Activated naive CD4-positive, alpha-beta T cell treated with anti-CD3 and anti-CD28 coated beads, Interleukin-2, amount 10 ng/mL, durations not matched to agents 7 days and 5 days (primary cell): ENCODE data around the gene RTCB.
A peak's percentile ranks its signal among the peaks of the same experiment; 100 is the strongest.

Source experiments
- CTCF ChIA-PET: fragments of 350-600 bp; sonication (Branson Sonifier 250); formaldehyde crosslinking; loops from one replicate; lab custom pipeline; 2021; ENCODE audit warnings: antibody characterized with exemption; lab: Charles Lee
- DNase-seq: peaks from one replicate; pipeline ENCODE4 v3.0.0-alpha.2; 2020
- H3K27ac Mint-ChIP-seq: one replicate; pipeline ENCODE4 v1.8.0; 2021; ENCODE audit warnings: mild to moderate bottlenecking, moderate library complexity, mixed read lengths
- H3K27me3 Mint-ChIP-seq: one replicate; pipeline ENCODE4 v1.8.0; 2021; ENCODE audit warnings: mild to moderate bottlenecking, mixed read lengths
- H3K36me3 Mint-ChIP-seq: one replicate; pipeline ENCODE4 v1.8.0; 2021; ENCODE audit warnings: mixed read lengths
- H3K4me1 Mint-ChIP-seq: one replicate; pipeline ENCODE4 v1.8.0; 2021; ENCODE audit warnings: mixed read lengths
- H3K4me3 Mint-ChIP-seq: one replicate; pipeline ENCODE4 v1.8.0; 2021; ENCODE audit warnings: mild to moderate bottlenecking, moderate library complexity, mixed read lengths
- H3K9me3 Mint-ChIP-seq: one replicate; pipeline ENCODE4 v1.8.0; 2021; ENCODE audit warnings: mixed read lengths

RTCB gene

DNA sequence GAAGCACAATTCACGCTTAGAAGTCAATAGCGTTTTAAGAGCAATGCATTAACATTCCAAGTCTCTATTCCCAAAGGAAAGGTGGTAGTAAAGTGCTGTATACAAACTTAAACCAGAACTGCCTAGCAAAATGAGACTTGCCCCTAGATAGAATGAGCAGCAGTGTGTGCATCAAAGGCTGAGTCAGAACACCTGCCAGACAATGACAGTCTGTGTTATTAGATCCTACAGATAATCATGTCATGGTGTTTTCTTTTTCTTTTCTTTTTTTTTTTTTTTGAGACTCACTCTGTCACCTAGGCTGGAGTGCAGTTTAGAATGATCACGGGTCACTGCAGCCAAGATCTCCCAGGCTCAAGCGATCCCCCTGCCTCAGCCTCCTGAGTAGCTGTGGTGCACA is 1.6 kb downstream of the RTCB start:
- Mint-ChIP-seq H3K27me3 (peaks cover 13% of the 10 kb centered on the region), H3K4me3 (peak overlapping the region; percentile 96), H3K27ac (no peak overlapping the region), H3K9me3 (no peaks in the 10 kb centered on the region), H3K4me1 (peaks cover 55% of the 10 kb centered on the region), H3K36me3 (peaks cover 38% of the 10 kb centered on the region)
- DNase-seq: no peak
- CTCF ChIA-PET: interaction anchor here (0.7 kb wide), 1 partner anchor 666 kb away, joined by 3 read pairs; no protein-coding TSS in a partner anchor

DNA sequence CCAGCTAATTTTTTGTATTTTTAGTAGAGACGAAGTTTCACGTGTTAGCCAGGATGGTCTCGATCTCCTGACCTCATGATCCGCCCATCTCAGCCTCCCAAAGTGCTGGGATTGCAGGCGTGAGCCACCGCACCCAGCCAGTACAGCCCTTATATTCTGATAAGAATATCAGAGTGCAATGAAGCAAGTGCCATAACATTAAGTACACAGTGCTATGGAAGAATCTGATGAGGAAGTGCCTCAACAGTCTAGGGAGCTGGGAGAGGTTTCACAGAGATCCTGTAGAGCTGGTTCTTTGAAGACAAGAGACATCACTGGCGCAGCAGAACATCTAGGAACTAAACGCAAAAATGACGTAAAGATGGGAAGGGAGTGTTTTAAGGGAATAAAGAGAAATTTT is 2.1 kb downstream of the RTCB start:
- H3K36me3 Mint-ChIP-seq: peaks cover 42% of the 10 kb centered on the region
- H3K4me1 Mint-ChIP-seq: peaks cover 55% of the 10 kb centered on the region
- peak overlapping the region; percentile 96 for H3K4me3 Mint-ChIP-seq
- no peak overlapping the region for H3K27ac Mint-ChIP-seq
- DNase-seq: no peak
- CTCF ChIA-PET: interaction anchor here (0.6 to 1.1 kb wide), 2 partner anchors 63 to 68 kb away, joined by 3 to 5 read pairs; no protein-coding TSS in a partner anchor
- H3K9me3 Mint-ChIP-seq: no peaks in the 10 kb centered on the region
- peaks cover 8% of the 10 kb centered on the region for H3K27me3 Mint-ChIP-seq

DNA sequence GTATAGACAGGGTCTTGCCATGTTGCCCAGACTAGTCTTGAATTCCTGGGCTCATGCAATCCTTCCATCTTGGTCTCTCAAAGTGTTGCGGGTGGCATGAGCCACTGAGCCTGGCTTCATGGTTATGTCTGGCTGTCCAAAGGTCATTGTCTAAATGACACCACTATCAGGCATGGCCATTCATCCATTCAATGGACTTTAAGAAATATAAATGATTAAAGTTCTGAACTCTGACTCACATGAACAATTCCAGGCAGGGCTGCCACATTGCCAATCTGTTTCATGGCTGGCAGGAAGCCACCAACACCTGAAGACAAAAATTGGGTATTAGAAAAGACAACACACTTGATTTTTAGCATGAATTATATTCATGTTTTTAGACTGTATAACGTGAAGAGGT is 4.1 kb downstream of the RTCB start:
- Mint-ChIP-seq H3K27me3 (peaks cover 4% of the 10 kb centered on the region), H3K36me3 (peaks cover 47% of the 10 kb centered on the region), H3K4me1 (peaks cover 52% of the 10 kb centered on the region), H3K4me3 (no peak overlapping the region), H3K27ac (no peak overlapping the region), H3K9me3 (no peaks in the 10 kb centered on the region)
- CTCF ChIA-PET: no interaction called here
- DNase-seq: no peak

GRCh38 chr22:32407312-32407711 is 4.7 kb downstream of the RTCB start:
- Mint-ChIP-seq H3K4me1 (peaks cover 46% of the 10 kb centered on the region), H3K27ac (peak overlapping the region; percentile 6), H3K36me3 (peaks cover 47% of the 10 kb centered on the region), H3K4me3 (no peak overlapping the region), H3K9me3 (no peaks in the 10 kb centered on the region), H3K27me3 (peaks cover 4% of the 10 kb centered on the region)
- DNase-seq: no peak
- CTCF ChIA-PET: no interaction called here

DNA sequence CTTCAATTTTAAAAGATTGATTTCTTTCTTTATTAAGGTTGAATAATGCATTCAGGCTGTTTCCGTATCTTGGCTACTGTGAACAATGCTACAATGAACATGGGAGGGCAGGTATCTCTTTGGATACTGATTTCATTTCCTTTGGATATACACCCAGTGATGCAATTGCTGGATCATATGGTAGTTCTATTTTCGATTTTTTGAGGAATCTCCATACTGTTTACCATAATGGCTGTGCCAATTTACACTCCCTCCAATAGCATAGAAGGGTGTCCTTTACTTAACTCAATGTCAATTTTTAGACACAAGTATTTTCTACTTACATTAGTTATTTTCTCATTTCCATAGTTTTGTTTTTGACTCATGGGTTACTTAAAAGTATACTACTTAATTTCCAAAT is 8.0 kb downstream of the RTCB start:
- no peak overlapping the region for H3K4me3 Mint-ChIP-seq
- no peak for DNase-seq
- H3K9me3 Mint-ChIP-seq: no peaks in the 10 kb centered on the region
- H3K27me3 Mint-ChIP-seq: no peaks in the 10 kb centered on the region
- peaks cover 19% of the 10 kb centered on the region for H3K4me1 Mint-ChIP-seq
- no peak overlapping the region for H3K27ac Mint-ChIP-seq
- H3K36me3 Mint-ChIP-seq: peaks cover 57% of the 10 kb centered on the region
- CTCF ChIA-PET: no interaction called here

DNA sequence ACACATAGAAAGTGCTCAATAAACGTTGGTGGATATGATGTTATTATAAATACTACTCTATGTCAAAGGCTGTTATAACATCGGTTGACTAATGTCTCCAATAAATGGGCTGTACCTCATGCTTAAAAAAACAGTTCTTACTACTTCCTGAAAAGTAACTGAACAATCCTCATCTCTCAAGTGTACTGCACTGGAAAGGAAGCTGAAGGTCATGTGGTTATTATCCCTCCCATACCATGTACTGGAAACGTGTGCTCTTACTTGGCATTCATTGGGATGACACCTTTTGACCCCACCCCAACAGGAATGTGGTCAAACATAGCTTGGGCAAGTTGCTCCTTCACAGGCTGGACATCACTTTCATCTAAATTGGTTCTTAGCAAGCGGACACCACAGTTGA is 10.6 kb downstream of the RTCB start:
- Mint-ChIP-seq H3K4me3 (no peak overlapping the region), H3K27me3 (no peaks in the 10 kb centered on the region), H3K9me3 (no peaks in the 10 kb centered on the region), H3K27ac (no peak overlapping the region), H3K36me3 (peaks cover 44% of the 10 kb centered on the region), H3K4me1 (no peaks in the 10 kb centered on the region)
- DNase-seq: no peak
- CTCF ChIA-PET: interaction anchor here (0.6 to 0.7 kb wide), 2 partner anchors 9 to 51 kb away, joined by 3 read pairs; no protein-coding TSS in a partner anchor

DNA sequence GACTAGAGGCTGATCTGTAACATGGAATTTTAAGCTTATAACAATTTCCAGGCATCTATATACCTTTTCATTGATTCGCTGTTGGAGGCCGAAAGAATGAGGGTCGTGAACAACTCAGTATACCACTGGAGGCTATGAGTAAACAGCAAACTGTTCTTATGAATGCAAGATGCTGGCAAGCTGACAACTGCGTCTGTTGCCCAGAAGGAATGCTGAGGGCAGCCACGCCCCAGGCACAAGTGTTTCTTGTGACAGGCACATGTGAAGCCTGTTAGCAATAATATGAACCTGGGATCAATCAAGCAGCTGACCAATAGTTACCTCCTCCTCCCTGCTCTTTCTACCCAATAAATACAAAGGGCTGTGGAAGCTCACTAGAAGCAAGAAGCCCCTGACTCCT is 15.3 kb downstream of the RTCB start:
- DNase-seq: no peak
- H3K27me3 Mint-ChIP-seq: no peaks in the 10 kb centered on the region
- no peak overlapping the region for H3K4me3 Mint-ChIP-seq
- CTCF ChIA-PET: no interaction called here
- no peaks in the 10 kb centered on the region for H3K9me3 Mint-ChIP-seq
- H3K36me3 Mint-ChIP-seq: peaks cover 59% of the 10 kb centered on the region
- H3K4me1 Mint-ChIP-seq: peaks cover 7% of the 10 kb centered on the region
- H3K27ac Mint-ChIP-seq: no peak overlapping the region

DNA sequence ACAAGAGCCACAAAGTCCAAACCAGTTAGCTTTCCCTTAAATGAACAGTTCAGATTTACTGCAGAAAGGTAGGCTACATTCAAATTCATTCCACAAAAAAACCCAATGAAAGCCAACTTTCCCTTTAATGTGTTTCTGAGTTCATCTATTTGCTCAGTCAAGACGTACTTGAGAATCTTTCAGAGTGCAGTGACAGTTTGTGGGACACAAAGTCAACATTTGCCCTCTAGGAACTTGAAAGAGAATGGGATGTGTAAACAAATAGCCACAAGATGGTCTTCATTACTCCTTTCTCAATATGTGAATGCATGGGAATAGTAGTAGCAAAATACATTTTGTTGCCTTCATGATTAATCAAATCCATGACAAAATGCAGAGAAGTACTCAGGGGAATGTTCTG is 15.8 kb downstream of the RTCB start:
- no peak for DNase-seq
- no peak overlapping the region for H3K4me3 Mint-ChIP-seq
- CTCF ChIA-PET: no interaction called here
- peaks cover 7% of the 10 kb centered on the region for H3K4me1 Mint-ChIP-seq
- peaks cover 55% of the 10 kb centered on the region for H3K36me3 Mint-ChIP-seq
- H3K27ac Mint-ChIP-seq: no peak overlapping the region
- no peaks in the 10 kb centered on the region for H3K9me3 Mint-ChIP-seq
- no peaks in the 10 kb centered on the region for H3K27me3 Mint-ChIP-seq

DNA sequence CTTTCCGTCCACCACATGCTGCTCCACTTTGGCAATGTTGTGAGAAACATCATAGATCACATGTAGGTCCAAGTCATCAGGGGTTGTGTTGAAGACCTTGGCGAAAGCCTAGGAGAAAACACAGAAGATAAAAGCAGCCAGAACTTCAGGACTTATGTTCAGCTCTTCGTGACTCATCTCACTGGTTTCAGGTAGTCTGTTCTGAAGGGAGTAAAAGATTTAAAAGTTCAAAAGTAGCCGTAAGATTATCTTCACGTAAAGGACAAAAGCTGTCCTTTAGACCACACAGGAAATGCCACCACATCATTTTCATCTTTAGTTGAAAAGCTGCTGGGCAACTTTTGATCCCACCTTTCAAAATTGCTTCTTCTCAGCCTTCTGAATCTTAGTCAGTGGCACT is 16.9 kb downstream of the RTCB start:
- peaks cover 7% of the 10 kb centered on the region for H3K4me1 Mint-ChIP-seq
- H3K27me3 Mint-ChIP-seq: no peaks in the 10 kb centered on the region
- no peaks in the 10 kb centered on the region for H3K9me3 Mint-ChIP-seq
- no peak for DNase-seq
- H3K27ac Mint-ChIP-seq: no peak overlapping the region
- CTCF ChIA-PET: interaction anchor here (0.6 to 1.3 kb wide), 2 partner anchors 14 to 37 kb away, joined by 3 read pairs; no protein-coding TSS in a partner anchor
- H3K4me3 Mint-ChIP-seq: no peak overlapping the region
- H3K36me3 Mint-ChIP-seq: peaks cover 50% of the 10 kb centered on the region

- CTCF ChIA-PET: interaction anchor here (0.7 to 2.9 kb wide), 2 partner anchors 22 to 410 kb away, joined by 3 to 11 read pairs; partner anchors contain the start of gene RTCB
- Mint-ChIP-seq H3K27ac (no peak overlapping the region), H3K4me3 (no peak overlapping the region), H3K36me3 (peaks cover 41% of the 10 kb centered on the region), H3K27me3 (no peaks in the 10 kb centered on the region), H3K9me3 (no peaks in the 10 kb centered on the region), H3K4me1 (no peaks in the 10 kb centered on the region)
- peak; percentile 50 for DNase-seq
These were observed 22.4 kb downstream of the RTCB start for GRCh38 chr22:32389685-32390084.

GRCh38 chr22:32385681-32386080 is 26.4 kb downstream of the RTCB start:
- Mint-ChIP-seq H3K27ac (no peak overlapping the region), H3K9me3 (no peaks in the 10 kb centered on the region), H3K4me3 (no peak overlapping the region), H3K4me1 (no peaks in the 10 kb centered on the region), H3K36me3 (peaks cover 19% of the 10 kb centered on the region), H3K27me3 (no peaks in the 10 kb centered on the region)
- CTCF ChIA-PET: no interaction called here
- no peak for DNase-seq

- Mint-ChIP-seq H3K36me3 (no peaks in the 10 kb centered on the region), H3K27me3 (peaks cover 3% of the 10 kb centered on the region), H3K4me3 (no peak overlapping the region), H3K9me3 (no peaks in the 10 kb centered on the region), H3K4me1 (no peaks in the 10 kb centered on the region), H3K27ac (no peak overlapping the region)
- no peak for DNase-seq
- CTCF ChIA-PET: no interaction called here
These were observed 31.1 kb downstream of the RTCB start for GRCh38 chr22:32380991-32381390.

DNA sequence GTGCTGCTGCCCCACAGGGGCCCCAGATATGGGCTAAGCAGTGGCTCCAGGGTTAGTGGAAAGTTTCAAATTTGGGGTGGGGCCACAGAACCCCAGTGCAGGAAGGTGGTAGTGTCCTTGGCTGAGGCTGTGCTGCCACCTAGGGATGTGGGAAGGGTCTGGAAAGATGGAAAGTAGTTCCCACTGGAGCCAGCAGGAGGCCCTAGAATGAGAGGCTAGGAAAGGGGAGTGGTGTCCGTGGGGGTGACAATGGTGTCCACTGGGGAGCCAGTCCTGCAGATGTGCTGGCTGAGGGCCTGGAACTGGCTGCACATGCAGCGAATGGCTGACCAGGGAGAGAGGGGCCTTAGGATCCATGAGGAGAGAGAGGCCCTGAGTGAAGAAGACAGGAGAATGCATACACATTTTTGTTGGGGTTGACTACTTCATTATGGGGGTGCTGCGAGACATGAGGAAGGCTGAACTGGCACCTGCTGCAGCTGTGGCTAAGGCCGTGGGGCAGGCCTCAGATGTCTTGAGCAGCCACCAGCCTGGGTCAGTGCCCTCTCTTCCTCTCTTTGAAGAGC is 33.3 kb downstream of the RTCB start:
- no peak overlapping the region for H3K27ac Mint-ChIP-seq
- CTCF ChIA-PET: interaction anchor here (1.0 to 1.5 kb wide), 2 partner anchors 11 to 401 kb away, joined by 4 to 5 read pairs; no protein-coding TSS in a partner anchor
- H3K4me1 Mint-ChIP-seq: no peaks in the 10 kb centered on the region
- no peaks in the 10 kb centered on the region for H3K36me3 Mint-ChIP-seq
- peak; percentile 30 for DNase-seq
- H3K4me3 Mint-ChIP-seq: no peak overlapping the region
- H3K9me3 Mint-ChIP-seq: no peaks in the 10 kb centered on the region
- peaks cover 3% of the 10 kb centered on the region for H3K27me3 Mint-ChIP-seq

- no peaks in the 10 kb centered on the region for H3K36me3 Mint-ChIP-seq
- no peak overlapping the region for H3K4me3 Mint-ChIP-seq
- H3K27ac Mint-ChIP-seq: no peak overlapping the region
- H3K4me1 Mint-ChIP-seq: no peaks in the 10 kb centered on the region
- H3K9me3 Mint-ChIP-seq: no peaks in the 10 kb centered on the region
- peaks cover 3% of the 10 kb centered on the region for H3K27me3 Mint-ChIP-seq
- CTCF ChIA-PET: no interaction called here
- no peak for DNase-seq
These were observed 35.4 kb downstream of the RTCB start for GRCh38 chr22:32376681-32377080.

DNA sequence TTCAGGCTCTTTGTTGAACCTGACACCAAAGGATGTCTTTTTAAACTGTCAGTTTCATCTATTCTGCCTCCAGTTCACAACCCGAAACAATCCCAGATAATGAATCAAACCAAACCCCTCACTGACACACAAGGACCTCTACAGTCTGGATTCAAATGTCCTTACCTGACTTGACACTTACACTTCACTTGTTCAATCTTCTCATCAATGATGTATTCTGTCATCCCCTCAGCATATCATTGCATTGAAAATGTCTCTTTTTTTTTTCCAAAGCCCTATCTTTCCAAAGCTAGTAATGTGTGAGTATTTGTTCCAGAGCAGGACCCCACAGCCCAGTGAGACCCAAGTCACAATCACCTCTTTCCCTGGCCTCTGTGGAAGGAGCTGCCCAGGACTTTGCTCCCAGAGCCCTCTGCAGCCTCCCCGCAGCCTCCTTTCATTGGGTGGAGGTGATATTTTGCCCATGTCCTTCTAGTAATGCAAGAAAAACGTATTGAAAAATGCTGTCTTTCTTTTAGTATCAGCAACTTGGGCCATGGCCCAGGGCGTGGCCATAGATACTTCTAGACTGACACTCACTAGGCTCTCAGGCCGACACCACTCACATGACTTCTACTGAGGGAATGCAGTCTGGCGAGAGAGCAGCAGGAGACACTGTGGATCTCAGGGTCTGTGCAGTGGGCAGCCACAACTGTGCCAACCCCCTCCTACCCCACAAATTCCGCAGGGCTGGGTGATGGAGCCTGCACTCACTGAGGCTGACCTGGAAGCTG is 36.2 kb downstream of the RTCB start:
- no peaks in the 10 kb centered on the region for H3K9me3 Mint-ChIP-seq

More for the DNA sequence above, 36.2 kb downstream of the RTCB start:
- H3K4me3 Mint-ChIP-seq: no peak overlapping the region
- H3K4me1 Mint-ChIP-seq: no peaks in the 10 kb centered on the region
- no peak overlapping the region for H3K27ac Mint-ChIP-seq
- DNase-seq: no peak
- CTCF ChIA-PET: no interaction called here
- no peaks in the 10 kb centered on the region for H3K36me3 Mint-ChIP-seq
- peaks cover 3% of the 10 kb centered on the region for H3K27me3 Mint-ChIP-seq
